BJ (cell line): Measurements from ENCODE around the gene PDCD4. TPM values are rescaled to one million over a fixed set of nuclear protein-coding genes. Genes with fewer than 3 reads are reported as not detected.
"Not testable (repeated sequence)": the region's sequence is repeated elsewhere in the genome, so short reads cannot be mapped to it uniquely, and the experiment has no call there.

ENCODE experiments used
- CTCF ChIA-PET: fragments of 350-600 bp; formaldehyde crosslinking; extraction: SDS; loops from one replicate; lab custom pipeline; 2021; ENCODE audit warnings: antibody characterized with exemption, inconsistent platforms; lab: Yijun Ruan, JAX
- POLR2A ChIA-PET: fragments of 300-600 bp; sonication (Branson Sonifier 250); formaldehyde crosslinking; extraction: SDS; loops from one replicate; lab custom pipeline; 2021; ENCODE audit warnings: antibody characterized with exemption; lab: Charles Lee
- DNase-seq: peaks from one replicate; pipeline ENCODE4 v3.0.0-alpha.2; 2011; ENCODE audit warnings: low read depth
- H3K27me3 ChIP-seq: 2 replicates; pipeline ENCODE4 v1.6.0; 2011; ENCODE audit warnings: low read length; ENCODE audit not compliant: control insufficient read depth, insufficient read depth
- H3K36me3 ChIP-seq: 2 replicates; pipeline ENCODE4 v1.5.1; 2011; ENCODE audit warnings: low read length; ENCODE audit not compliant: control insufficient read depth, insufficient read depth
- H3K4me3 ChIP-seq: 2 replicates; pipeline ENCODE4 v1.5.1; 2011; ENCODE audit warnings: low read depth, mild to moderate bottlenecking, control low read depth, low read length
- CTCF ChIP-seq: IDR thresholded peaks from 2 replicates; pipeline ENCODE4 v1.5.1; 2011; ENCODE audit warnings: low read depth, mild to moderate bottlenecking, control low read depth, inconsistent platforms, low read length, moderate library complexity; ENCODE audit not compliant: insufficient read depth
- polyA plus RNA-seq: library from polyadenylated mRNA; depleted of rRNA; stranded (reverse); fragments of >200 nt; gene quantifications from 2 replicates; pipeline ENCODE4 v1.2.3, GENCODE V29; 2011

Gene PDCD4
- polyA plus RNA-seq, 1 experiment, result 22.0 TPM

- Histone ChIP-seq H3K27me3 (no peaks in the 10 kb centered on the region), H3K4me3 (no peak overlapping the region), H3K36me3 (no peaks in the 10 kb centered on the region)
- no peak for DNase-seq
- CTCF ChIA-PET, result interaction anchor here (1.8 kb wide), 1 partner anchor 61 kb away, joined by 3 read pairs; no protein-coding TSS in a partner anchor
- TF ChIP-seq CTCF, result no peak
- POLR2A ChIA-PET, result interaction anchor here (0.6 kb wide), 1 partner anchor 541 kb away, joined by 3 read pairs; no protein-coding TSS in a partner anchor
Measured at GRCh38 chr10:110864662-110865140, 7.0 kb upstream of the PDCD4 start.

- CTCF ChIA-PET, result interaction anchor here (1.0 to 1.8 kb wide), 2 partner anchors 13 to 61 kb away, joined by 3 read pairs; no protein-coding TSS in a partner anchor
- Histone ChIP-seq H3K36me3 (no peaks in the 10 kb centered on the region), H3K27me3 (no peaks in the 10 kb centered on the region), H3K4me3 (no peak overlapping the region)
- no peak for TF ChIP-seq CTCF
- DNase-seq, result peak; percentile 56
- POLR2A ChIA-PET, result interaction anchor here (0.6 kb wide), 1 partner anchor 542 kb away, joined by 3 read pairs; no protein-coding TSS in a partner anchor
Measured at GRCh38 chr10:110865186-110865808, 6.4 kb upstream of the PDCD4 start.

- no peak overlapping the region for H3K4me3 ChIP-seq
- ChIA-PET POLR2A (no interaction called here), CTCF (interaction anchor here (1.0 to 1.8 kb wide), 2 partner anchors 13 to 62 kb away, joined by 3 read pairs; no protein-coding TSS in a partner anchor)
- H3K36me3 ChIP-seq, result no peaks in the 10 kb centered on the region
- DNase-seq, result no peak
- H3K27me3 ChIP-seq, result no peaks in the 10 kb centered on the region
- no peak for TF ChIP-seq CTCF
Measured at GRCh38 chr10:110865809-110866482, 5.8 kb upstream of the PDCD4 start.

GRCh38 chr10:110867011-110867806 lies 4.5 kb upstream of the PDCD4 start:
- CTCF ChIA-PET, result interaction anchor here (0.8 to 1.3 kb wide), 3 partner anchors 16 to 256 kb away, joined by 3 to 6 read pairs (median 3); no protein-coding TSS in a partner anchor
- POLR2A ChIA-PET, result not testable (repeated sequence)

GRCh38 chr10:110867807-110868465 lies 3.8 kb upstream of the PDCD4 start:
- no peak for TF ChIP-seq CTCF
- Histone ChIP-seq H3K4me3 (no peak overlapping the region), H3K27me3 (no peaks in the 10 kb centered on the region), H3K36me3 (no peaks in the 10 kb centered on the region)
- POLR2A ChIA-PET, result no interaction called here
- CTCF ChIA-PET, result interaction anchor here (0.8 to 1.3 kb wide), 3 partner anchors 15 to 257 kb away, joined by 3 to 6 read pairs (median 3); no protein-coding TSS in a partner anchor
- DNase-seq, result no peak

More at GRCh38 chr10:110867011-110867806, 4.5 kb upstream of the PDCD4 start:
- not testable (repeated sequence) for H3K36me3 ChIP-seq, H3K4me3 ChIP-seq, DNase-seq, H3K27me3 ChIP-seq
